ENCODE data around the gene RSPH6A.

Gene RSPH6A

DNA sequence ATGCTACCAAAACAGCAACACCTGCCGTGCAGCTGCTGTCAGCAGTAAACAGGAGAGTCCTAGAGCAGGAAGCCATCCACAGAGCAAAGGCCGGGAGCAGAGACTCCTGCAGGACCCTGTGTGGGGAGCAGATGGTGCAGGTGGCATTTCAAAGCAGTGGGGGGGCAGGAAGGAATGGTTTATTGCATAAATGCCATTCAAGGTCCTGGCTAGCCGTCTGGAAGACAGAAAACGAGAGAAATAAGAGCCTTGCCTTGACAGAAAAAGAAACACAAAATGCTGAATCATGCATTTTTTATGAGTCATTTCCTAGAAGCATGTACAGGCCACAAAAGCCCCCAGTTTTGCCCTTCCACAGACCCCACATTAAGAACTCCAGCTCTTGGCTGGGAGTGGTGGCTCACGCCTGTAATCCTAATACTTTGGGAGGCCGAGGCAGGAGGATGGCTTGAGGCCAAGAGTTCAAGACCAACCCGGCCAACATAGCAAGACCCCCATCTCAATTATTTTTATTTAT lies 5.4 kb downstream of the RSPH6A start:
- TF ChIP-seq, protein P1, sequence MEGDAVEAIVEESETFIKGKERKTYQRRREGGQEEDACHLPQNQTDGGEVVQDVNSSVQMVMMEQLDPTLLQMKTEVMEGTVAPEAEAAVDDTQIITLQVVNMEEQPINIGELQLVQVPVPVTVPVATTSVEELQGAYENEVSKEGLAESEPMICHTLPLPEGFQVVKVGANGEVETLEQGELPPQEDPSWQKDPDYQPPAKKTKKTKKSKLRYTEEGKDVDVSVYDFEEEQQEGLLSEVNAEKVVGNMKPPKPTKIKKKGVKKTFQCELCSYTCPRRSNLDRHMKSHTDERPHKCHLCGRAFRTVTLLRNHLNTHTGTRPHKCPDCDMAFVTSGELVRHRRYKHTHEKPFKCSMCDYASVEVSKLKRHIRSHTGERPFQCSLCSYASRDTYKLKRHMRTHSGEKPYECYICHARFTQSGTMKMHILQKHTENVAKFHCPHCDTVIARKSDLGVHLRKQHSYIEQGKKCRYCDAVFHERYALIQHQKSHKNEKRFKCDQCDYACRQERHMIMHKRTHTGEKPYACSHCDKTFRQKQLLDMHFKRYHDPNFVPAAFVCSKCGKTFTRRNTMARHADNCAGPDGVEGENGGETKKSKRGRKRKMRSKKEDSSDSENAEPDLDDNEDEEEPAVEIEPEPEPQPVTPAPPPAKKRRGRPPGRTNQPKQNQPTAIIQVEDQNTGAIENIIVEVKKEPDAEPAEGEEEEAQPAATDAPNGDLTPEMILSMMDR (IDR thresholded peaks at IDR 0.05) = no peak

GRCh38 chr19:45805719-45806118 lies 9.4 kb downstream of the RSPH6A start:
- TF ChIP-seq, protein P1 (IDR thresholded peaks at IDR 0.05) = no peak

GRCh38 chr19:45804959-45805230 lies 10.2 kb downstream of the RSPH6A start:
- TF ChIP-seq, protein P1 (IDR thresholded peaks at IDR 0.05) = no peak

- TF ChIP-seq, protein P1 (IDR thresholded peaks at IDR 0.05) = no peak
These were observed 10.8 kb downstream of the RSPH6A start for GRCh38 chr19:45804140-45804958.

GRCh38 chr19:45801603-45802175 lies 13.4 kb downstream of the RSPH6A start:
- TF ChIP-seq, protein P1 (IDR thresholded peaks at IDR 0.05) = no peak

DNA sequence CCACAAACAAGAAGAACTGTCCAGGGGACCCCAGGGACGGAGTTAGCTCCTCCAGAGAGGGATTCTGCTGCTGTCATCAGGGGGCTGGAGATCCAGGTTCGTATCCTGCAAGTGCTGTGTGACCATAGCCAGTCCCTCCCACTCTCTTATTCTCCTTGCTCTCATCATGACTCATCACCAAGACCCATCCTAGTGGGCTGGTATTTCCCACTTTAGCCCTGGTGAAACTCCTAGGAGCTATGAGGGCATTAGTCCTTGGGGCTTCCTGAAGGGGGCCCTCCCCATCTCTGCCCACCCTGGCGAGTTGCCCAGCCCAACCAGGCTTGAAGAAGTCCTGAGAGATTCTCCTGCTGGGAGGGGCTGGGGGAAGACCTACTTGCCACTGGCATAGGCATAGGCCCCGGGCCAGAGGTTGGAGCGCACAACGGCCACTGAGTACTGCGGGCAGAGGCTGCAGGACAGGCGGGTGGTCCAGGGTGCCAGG lies 15.0 kb downstream of the RSPH6A start:
- TF ChIP-seq, protein P1 (IDR thresholded peaks at IDR 0.05) = no peak

DNA sequence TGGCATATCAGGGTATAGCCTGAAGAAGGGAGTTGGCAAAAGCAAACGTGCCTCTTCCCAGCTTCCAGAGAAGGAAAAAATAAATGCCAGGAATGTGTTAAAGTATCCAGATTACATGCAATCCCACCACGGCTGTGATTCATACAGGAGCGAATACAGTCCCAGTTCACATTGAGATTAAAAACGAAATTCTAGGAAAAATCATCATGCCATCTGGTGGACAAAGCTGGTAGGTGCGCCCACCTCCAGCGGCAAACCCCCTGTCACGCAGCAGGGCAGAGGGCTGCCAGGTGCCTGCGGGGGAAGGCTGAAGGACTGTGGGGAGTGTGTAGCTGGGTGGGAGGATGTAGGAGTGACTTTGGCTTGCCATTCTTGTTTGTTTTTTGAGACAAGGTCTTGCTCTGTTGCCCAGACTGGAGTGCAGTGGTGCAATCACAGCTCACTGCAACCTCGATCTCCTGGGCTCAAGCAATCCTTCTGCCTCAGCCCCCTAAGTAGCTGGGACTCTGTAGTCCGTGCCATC lies 16.1 kb downstream of the RSPH6A start:
- TF ChIP-seq, protein P1 (IDR thresholded peaks at IDR 0.05) = peak; percentile 65
